ENCODE data around the gene DNMT3A. TPM values are rescaled to one million over a fixed set of nuclear protein-coding genes. Genes with fewer than 3 reads are reported as not detected.
"Not testable (repeated sequence)": the region's sequence is repeated elsewhere in the genome, so short reads cannot be mapped to it uniquely, and the experiment has no call there.

DNMT3A gene
- total RNA-seq, 1 donor from 2014 or later = 25.3 TPM

DNA sequence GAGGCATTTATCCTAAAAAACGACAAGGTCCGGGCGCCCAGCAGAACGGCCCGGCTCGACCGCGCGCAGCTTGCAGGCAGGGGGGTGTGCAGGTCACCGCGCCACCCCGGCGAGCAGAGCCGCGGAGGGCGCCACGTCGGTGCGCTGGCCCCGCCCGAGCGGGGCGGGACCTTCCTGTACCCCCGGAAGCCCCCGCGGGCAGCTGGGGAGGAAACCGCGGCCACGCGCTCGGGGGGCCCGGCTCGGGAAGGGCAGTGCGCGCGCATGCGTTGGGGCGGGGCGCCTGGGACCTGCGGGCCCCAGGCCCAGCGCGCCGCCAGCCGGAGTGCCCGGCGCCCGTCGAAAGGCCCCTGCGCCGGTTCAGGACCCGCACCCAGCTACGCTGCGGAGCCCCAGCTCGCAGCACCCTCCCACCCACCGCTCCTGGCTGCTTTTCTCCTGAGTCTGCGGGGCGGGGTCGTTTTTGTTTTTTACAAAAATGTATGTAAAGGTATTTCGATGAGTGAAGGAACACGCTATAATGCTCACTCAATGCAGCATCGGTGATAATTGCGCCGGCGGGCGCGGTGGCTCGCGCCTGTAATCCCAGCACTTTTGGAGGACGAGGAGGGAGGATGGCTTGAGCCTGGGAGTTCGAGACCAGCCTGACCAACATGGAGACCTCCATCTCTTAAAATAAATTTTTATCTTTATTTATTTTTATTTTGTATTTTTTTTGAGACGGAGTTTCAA is 125.6 kb downstream of the DNMT3A start:
- Histone ChIP-seq H3K27me3 (ENCODE audit: control insufficient read depth, insufficient read depth, low read length) (peaks cover 5% of the 10 kb centered on the region), H3K36me3 (ENCODE audit: control insufficient read depth, insufficient read depth, low read length) (no peaks in the 10 kb centered on the region), H3K4me3 (ENCODE audit: low read depth, low read length) (peak overlapping the region; percentile 49)
- DNase-seq (ENCODE audit: low read depth) = no peak
- TF ChIP-seq, protein P1, sequence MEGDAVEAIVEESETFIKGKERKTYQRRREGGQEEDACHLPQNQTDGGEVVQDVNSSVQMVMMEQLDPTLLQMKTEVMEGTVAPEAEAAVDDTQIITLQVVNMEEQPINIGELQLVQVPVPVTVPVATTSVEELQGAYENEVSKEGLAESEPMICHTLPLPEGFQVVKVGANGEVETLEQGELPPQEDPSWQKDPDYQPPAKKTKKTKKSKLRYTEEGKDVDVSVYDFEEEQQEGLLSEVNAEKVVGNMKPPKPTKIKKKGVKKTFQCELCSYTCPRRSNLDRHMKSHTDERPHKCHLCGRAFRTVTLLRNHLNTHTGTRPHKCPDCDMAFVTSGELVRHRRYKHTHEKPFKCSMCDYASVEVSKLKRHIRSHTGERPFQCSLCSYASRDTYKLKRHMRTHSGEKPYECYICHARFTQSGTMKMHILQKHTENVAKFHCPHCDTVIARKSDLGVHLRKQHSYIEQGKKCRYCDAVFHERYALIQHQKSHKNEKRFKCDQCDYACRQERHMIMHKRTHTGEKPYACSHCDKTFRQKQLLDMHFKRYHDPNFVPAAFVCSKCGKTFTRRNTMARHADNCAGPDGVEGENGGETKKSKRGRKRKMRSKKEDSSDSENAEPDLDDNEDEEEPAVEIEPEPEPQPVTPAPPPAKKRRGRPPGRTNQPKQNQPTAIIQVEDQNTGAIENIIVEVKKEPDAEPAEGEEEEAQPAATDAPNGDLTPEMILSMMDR (IDR thresholded peaks at IDR 0.05; ENCODE audit: insufficient read depth, low read length, poor library complexity, severe bottlenecking) = no peak

GRCh38 chr2:25215232-25215631 is 126.5 kb downstream of the DNMT3A start:
- no peaks in the 10 kb centered on the region for H3K36me3 ChIP-seq (ENCODE audit: control insufficient read depth, insufficient read depth, low read length)
- peaks cover 5% of the 10 kb centered on the region for H3K27me3 ChIP-seq (ENCODE audit: control insufficient read depth, insufficient read depth, low read length)
- no peak for DNase-seq (ENCODE audit: low read depth)
- H3K4me3 ChIP-seq (ENCODE audit: low read depth, low read length) = no peak overlapping the region
- TF ChIP-seq, protein P1 (IDR thresholded peaks at IDR 0.05; ENCODE audit: insufficient read depth, low read length, poor library complexity, severe bottlenecking) = no peak

GRCh38 chr2:25213229-25213628 is 128.5 kb downstream of the DNMT3A start:
- Histone ChIP-seq H3K27me3 (ENCODE audit: control insufficient read depth, insufficient read depth, low read length) (peaks cover 3% of the 10 kb centered on the region), H3K36me3 (ENCODE audit: control insufficient read depth, insufficient read depth, low read length) (no peaks in the 10 kb centered on the region), H3K4me3 (ENCODE audit: low read depth, low read length) (no peak overlapping the region)
- no peak for DNase-seq (ENCODE audit: low read depth)
- TF ChIP-seq, protein P1 (IDR thresholded peaks at IDR 0.05; ENCODE audit: insufficient read depth, low read length, poor library complexity, severe bottlenecking) = no peak

DNA sequence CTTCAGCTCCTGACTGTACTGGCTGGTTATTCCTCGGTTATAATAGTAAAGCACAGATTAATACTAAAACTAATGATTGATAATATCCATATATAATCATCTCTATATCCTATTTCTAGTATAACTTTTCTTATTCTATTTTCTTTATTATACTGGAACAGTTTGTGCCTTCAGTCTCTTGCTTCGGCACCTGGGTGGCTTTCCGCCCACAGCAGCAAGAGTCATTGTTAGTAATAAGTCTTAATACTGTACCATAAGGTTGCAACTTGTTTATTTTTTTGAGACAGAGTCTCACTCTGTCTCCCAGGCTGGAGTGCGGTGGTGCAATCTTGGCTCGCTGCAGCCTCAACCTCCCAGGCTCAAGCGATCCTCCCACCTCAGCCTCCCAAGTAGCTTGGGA is 130.8 kb downstream of the DNMT3A start:
- not testable (repeated sequence) for H3K4me3 ChIP-seq (ENCODE audit: low read depth, low read length); DNase-seq (ENCODE audit: low read depth); H3K36me3 ChIP-seq (ENCODE audit: control insufficient read depth, insufficient read depth, low read length); H3K27me3 ChIP-seq (ENCODE audit: control insufficient read depth, insufficient read depth, low read length)

DNA sequence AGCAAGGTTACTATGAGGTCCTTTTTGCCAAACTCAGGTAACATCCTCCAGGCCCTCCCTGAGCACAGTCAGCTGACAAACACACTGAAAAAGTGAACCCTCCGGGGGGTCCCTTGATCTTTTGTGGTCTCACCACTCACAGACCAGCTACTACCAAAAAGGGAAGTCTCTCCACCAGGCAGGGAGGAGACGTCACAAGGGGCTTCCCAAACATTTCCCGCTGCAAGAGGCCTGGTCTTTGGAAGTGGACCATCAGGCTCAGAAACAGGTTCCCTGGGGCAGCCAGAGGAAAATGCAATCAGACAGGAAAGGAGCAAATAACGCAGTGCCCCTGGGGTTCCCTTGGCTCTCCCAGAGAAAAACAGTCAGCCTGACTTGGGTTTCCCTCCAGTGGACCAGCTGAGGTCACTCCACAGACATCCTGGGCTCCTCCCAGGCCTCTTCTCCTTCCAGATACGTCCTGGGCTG is 134.6 kb downstream of the DNMT3A start:
- TF ChIP-seq, protein P1 (IDR thresholded peaks at IDR 0.05; ENCODE audit: insufficient read depth, low read length, poor library complexity, severe bottlenecking) = no peak
- H3K4me3 ChIP-seq (ENCODE audit: low read depth, low read length) = no peak overlapping the region
- no peaks in the 10 kb centered on the region for H3K36me3 ChIP-seq (ENCODE audit: control insufficient read depth, insufficient read depth, low read length)
- H3K27me3 ChIP-seq (ENCODE audit: control insufficient read depth, insufficient read depth, low read length) = peaks cover 3% of the 10 kb centered on the region
- no peak for DNase-seq (ENCODE audit: low read depth)

- no peak for DNase-seq (ENCODE audit: low read depth)
- TF ChIP-seq, protein P1 (IDR thresholded peaks at IDR 0.05; ENCODE audit: insufficient read depth, low read length, poor library complexity, severe bottlenecking) = no peak
- Histone ChIP-seq H3K4me3 (ENCODE audit: low read depth, low read length) (no peak overlapping the region), H3K36me3 (ENCODE audit: control insufficient read depth, insufficient read depth, low read length) (no peaks in the 10 kb centered on the region), H3K27me3 (ENCODE audit: control insufficient read depth, insufficient read depth, low read length) (peaks cover 3% of the 10 kb centered on the region)
These were observed 137.4 kb downstream of the DNMT3A start for GRCh38 chr2:25204190-25204838.
